HG02588 (cell line): Measurements from ENCODE around the gene TSPAN7.

Experiments
- ATAC-seq: cut with Tn5 transposase; IDR thresholded peaks from one replicate; pipeline ENCODE4 v1.9.1; 2021; ENCODE audit warnings: mild to moderate bottlenecking, moderate library complexity; ENCODE audit not compliant: unreplicated experiment

Gene TSPAN7

DNA sequence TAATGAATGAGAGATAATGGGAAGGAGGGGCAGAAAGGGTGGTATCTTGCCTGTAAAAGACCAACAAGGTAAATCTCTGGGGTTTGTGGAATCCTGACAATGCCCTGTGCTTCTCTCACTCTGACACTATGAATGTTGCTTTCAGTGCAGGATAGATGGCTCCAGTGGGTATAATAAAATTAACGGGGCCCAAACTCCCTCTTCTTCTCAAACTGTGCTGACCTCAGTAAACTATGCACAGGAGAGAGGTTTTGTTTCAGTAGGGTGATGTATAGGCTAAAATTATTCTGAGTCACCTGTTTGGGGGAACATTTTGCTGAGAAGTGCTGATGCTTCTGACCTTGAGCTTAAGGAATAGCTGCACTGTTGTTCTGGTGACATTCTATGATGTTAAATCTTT, 82.6 kb downstream of the TSPAN7 start:
- ATAC-seq: no peak

DNA sequence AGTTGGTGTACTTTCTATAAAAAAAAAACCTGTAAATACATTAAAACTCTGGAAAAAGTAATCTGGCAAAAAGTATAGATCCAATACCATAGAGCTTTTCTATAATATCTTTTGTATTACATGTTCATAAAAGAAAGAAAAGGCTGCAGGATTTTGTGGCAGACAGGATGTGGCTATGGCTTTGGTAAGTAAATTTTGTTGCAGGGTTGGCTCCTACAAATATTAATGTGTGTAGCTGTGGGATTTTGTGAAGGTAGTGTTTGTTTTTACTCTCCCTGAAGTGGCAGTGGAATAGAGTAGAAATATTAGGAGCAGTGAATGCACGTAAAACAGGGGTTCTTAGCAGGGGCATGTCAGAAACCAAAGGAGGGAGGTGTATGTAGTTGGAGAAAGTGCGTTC, 84.8 kb downstream of the TSPAN7 start:
- ATAC-seq: no peak

DNA sequence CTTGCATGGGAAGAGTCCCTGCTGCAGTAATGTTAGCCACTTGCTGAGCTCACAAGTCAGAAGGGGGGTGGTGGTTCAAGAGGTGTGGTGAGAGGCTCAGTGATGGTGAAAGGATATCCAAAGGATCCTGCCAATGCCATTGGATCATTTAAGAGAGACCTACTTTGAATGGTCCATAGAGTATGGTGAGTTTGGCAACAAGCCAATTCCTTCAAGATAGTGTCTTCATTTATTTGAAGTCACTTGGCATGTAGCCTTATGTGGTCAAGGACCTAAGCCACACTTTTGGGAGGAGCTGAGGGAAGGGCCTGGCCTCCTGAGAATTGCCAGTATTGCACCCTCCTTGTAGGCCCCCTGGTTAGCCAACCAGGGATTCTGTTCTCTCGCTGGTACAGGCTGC, 87.9 kb downstream of the TSPAN7 start:
- no peak for ATAC-seq

DNA sequence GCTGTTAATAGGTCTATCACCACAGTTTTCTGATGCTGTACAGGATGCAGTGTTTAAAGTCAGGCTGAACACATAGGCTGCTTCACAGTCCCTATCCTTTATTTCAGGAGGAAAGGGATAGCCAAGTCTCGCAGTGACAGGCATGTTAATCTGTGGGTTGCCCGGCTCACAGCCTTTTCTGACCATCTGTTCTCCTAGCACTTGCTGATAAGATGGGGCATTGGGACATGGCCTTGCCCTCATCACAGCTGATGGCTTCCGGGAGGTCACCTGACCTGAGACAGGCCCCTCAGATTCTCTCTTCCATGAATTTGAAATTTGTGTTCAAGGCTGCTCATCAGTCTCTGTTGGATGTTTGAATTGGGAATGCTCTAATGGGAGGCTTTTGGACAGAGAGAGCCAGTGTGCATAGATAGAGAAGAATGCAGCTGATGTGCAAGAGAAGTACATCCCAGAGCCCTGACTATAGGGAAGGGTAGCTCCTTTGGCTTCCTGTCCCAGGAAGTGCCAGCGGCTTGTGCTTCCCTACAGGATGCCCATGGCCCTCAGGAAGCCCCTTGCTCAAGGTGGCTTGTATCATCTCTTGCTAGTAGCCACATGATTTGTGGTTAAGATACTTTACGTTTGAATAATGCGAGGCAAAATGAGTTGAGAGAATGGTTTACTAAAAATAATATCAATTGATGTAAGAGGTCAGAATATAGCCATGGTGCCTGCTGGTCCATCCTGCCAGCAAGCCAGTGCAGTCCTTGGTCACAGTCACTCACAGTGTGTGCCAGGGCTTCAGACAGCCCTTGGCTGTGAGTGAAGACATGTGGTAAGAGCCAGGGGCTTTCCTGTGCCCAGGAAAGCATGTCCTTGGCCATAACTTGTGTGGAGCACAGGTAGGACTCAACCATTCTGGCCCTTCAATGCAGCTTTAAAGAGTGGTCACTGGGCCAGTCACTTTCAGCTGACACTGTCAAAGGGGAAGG, 88.6 kb downstream of the TSPAN7 start:
- no peak for ATAC-seq

DNA sequence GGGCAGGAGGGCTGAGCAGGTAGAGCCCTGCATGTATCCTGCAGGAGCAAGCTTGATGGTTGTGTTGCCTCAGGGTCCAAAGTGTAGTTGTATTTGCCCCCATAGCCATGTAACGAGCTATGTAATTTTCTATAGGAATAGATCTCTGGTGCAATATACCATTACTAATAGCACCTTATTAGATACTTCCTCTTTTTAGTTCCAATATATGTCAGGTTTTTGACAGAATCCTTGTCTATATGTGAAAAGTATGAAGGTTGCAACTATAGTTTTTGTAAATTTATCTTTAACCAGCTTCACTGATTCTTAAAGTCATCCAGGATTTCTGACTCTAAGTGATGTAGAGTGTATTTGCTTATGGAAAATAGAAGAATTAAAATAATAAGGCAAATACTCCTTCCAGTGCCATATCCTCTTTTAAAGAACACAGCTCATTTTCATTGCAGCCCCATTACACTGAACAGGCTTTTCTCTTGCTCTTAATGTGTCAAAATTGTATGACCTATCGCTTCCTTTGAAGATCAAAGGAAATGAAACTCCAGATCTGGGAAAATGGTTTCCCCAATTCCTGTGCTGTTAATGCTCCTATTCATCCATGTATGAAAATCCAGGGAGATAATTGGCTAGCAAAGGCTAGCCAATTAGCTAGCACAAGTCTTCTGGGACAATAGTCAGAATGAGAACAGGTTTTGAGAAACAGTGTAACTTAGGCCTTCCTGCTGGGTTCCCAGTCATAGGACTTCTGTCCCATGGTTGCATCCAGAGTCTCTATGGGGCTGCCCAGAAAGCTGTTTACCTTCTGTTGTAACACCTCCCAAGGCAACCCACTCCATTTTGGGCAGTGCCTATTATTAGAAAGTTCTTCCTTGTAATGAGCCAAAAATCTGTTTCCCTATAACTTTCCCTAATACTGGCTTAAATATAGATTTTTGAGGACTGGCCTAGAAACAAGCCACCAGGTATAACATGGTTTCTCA, 90.6 kb downstream of the TSPAN7 start:
- no peak for ATAC-seq

DNA sequence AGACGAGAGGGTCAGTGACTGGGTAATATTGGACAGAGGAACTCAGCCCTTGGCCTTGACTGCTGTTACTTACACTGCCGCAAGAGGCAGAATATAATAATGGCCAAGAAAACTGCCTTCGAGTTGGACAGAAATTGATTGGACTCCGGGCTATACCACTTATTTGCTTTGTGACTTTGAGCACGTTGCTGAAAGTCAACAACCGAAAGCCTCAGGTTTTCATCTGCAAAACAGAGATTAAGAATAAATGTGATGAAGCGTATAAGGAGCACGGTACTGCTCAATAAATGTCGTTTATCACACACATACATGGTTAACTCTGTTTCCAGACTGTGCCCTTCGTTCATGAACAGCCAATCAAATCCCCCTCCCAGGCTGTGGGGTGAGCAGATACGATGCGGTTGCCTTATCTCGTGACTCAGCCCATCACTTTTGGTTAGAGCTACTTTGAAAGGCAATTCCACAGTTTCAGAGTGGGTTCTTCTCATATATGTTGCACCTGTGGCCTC, 91.6 kb downstream of the TSPAN7 start:
- no peak for ATAC-seq

DNA sequence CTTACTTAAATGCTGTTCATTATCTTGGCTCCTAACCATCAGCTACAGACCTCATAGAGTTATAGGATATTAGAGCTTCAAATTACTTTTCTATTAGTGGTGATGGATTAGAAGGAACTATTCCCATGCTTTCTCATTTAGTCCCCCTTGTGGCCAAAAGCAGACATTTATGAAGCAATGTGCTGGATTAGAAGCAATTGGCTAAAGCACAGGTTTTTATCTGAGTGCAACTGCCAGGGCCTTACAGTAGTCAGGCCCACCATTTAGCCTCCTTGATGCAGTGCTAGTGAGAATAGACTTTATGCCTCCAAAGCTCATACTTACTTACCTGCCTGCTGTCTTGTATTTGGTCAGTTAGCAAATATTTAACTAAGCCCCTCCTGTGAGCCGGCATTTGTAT, 93.0 kb downstream of the TSPAN7 start:
- ATAC-seq: no peak

DNA sequence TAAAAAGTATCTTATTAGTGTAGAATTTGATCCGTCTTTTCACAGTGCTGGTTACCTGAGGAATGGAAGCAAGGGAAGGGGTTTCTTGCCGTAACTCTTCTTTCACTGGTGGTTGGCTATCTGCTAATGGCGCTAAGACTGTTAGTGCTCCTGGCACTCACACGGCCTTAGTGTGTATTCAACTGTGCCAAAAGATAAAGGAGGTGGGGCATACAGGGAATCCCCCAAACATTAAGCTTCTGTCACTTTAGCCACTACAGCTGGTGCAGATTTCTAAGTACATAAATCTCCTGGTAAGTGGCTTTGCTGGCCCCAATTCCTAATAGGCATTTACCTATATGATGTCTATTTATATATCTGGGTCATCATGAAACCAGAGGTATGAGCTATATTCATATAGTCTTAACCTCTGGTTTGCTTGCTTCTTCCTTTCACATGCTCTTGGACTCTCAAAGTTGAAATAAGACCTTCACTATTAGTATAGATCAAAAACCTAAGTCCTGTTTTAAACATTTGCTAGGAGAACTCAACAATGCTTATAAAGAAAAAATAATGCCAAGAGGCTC, 95.1 kb downstream of the TSPAN7 start:
- no peak for ATAC-seq

DNA sequence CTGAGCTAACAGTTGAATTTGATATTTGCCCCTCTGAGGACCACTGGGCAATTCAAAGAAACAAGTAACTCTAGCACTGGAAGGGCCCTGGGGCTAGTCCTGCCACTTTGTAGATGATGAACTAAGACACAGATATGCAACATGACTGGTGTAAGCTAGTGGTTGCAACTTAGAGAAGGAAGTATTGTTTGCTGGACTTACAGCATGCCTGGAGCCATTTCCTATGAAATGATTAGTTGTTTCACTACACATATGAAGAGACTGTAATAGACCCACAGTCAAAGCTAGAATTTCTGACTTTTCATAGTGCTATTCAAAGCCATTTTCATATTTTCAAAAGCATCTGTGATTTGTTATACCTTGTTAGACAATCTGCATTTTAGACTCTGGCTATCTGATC, 96.2 kb downstream of the TSPAN7 start:
- ATAC-seq: no peak

DNA sequence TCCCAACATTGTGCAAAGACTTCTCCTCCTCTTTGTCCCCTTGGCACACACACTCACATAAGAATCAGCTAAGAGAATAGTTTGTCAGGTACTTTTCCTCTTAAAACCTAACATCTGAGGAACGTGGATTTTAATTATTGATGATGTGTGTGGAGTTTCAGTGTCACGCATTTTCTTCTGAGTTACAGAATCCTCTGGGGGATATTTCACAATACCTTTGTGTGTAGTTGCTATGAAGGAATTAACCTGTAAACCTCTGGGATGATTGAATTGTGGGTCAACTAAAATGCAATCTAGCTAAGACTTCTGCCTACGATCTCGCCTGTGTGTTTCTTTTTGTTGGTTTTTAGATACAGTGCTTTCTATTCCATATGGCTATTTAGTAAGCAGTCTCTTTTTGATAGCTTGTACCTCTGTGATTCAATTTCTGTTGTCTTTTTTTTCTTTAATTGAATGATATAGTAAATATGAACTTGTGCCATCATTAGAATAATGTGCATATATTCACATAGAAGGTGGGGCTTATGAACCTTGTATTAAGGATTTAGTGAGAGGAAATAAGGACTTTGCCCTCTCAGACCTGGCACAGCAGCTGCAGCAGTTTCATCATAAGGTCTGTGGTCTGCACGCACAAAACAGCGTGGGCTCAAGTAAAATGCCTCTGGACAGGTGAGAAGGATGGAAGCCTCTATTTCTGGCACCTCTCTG, 99.2 kb downstream of the TSPAN7 start:
- no peak for ATAC-seq

DNA sequence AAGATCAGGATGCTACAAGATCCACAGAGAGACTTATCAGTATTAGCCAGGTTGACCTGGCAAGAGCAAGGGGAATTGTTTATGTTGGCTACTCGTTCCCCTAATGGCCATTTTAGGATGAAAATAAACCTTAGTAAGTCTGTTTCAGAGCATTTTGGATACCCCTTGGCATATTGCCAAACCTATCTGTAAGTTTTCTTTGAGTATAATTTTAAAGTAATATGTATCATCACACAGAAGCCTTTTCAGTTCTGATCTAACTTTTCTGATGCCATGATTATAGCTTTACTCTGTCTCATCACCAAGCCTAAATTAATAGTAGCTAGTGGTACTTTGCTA, 99.7 kb downstream of the TSPAN7 start:
- no peak for ATAC-seq

DNA sequence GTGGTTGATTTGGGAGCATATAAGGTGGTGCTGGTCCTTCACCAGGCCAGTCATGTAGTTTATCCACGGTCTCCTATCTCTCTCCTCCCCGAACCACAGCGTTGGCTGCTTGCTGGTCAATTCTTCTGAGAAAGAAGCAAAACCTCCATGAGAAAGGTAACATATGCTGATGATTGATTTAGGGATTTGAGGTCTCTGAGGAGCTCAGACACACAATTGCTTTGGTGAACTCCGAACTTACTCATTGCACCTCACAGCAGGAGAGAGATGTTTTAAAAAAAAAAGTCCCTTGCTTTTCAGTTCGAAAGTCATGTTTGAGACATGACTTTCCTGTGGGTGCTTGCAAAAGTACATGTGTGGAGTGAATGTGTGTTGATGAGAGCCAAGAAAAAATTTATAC, 100.2 kb downstream of the TSPAN7 start:
- no peak for ATAC-seq

DNA sequence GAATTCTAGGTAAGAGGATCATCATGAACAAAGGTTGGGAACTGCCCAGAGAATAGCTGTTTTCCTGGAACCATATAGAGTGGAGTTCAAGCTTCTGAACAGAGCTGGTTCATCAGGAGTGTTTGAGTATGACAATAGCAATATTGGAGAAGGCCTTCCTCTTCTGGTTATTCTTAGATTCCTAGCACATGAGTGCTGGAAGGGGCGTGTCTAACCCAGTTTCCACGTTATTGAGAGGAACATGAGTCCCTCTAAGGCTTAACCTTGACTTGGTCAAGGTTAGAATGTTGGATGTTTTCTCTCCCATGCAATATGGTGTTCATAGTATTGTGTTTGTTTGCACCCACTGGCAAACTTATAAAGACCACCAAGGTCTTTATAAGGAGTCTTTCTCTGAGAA, 101.3 kb downstream of the TSPAN7 start:
- ATAC-seq: no peak

DNA sequence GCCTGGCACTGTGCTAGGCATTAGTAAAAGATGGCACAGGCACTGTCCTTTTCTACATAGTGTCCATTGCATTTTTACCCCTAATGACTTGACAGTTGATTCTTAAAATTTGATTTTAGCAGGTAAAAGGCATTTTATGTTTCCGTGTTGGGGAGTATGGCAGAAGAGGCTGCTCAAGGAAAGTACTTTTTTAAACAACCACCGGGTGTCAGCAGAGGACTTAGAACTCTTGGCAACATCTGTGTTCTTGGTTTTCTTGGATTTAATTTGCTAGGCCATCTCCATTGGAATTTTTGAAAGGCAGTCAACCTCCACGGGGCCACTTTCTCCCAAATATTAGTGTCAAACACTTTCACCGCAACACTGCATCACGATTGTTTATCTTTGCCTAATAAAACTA, 102.9 kb downstream of the TSPAN7 start:
- no peak for ATAC-seq

DNA sequence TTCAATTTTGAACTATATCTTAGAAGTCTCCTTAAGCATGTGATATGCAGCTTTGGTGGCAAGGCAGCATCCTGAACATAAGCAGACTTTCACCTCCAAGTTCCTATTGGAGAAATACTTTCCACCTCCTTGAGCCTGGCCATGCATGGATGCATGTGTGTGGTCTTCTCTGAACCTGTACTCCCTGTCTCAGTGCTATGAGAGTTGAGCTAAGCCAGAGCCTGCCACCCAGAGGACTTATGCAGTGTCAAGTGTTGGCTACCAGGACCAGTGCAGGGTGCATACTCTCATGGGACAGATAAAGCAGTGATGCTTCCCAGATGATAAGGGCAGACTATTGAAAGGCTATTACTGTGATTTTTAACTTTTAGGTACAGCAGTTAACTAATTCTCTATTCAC, 105.6 kb downstream of the TSPAN7 start:
- ATAC-seq: no peak

DNA sequence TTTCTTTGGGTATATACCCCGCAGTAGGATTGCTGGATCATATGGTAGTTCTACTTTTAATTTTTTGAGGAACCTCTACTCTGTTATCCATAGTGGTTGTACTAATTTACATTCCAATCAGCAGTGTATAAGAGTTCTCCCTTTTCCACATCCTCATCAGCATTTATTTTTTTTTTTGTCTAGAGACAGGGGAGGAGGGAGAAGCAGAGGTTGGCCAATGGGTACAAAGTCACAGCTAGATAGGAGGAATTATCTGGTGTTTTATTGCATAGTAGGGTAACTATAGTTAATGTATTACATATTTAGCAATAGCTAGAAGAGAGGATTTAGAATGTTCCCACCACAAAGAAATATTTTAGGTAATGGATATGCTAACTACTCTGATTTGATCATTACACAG, 107.4 kb downstream of the TSPAN7 start:
- ATAC-seq: no peak

DNA sequence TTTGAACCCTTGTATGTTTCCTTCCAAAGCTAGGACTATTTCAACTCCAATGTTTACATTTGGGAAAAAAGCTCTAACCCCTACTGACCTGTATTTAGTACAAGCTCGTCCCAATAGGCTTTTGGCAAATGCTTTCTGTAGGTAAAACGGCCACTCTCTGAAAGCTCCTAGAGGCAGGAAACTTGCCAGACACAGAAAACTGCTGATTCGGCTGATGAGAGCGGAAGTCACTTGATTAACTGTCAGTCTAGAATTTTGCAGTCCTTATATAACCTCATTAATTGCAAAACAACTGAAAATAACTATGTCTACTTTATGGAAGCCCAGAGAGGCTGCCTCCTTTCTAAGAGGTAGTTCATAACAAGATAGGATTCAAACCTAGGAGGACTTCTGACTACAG, 108.1 kb downstream of the TSPAN7 start:
- no peak for ATAC-seq

DNA sequence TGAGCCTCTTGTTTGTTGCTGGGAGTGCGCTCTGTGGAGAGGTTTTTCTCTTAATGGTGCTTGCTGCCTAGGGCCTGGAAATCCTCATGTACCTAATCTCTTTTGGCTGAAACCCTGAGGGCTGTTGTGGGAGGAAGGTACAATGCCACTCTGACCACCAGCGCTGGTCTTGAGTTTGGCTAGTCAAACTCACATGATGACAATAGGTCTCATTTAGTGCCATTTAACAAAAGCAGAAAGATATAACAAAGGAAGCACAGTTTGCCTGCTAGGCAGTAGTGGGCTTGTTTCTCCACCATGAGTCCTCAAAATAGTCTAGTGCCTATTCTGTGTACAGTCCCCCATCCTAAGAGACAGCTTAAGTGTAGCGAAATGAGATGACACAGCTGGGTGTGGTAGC, 111.3 kb downstream of the TSPAN7 start:
- no peak for ATAC-seq

DNA sequence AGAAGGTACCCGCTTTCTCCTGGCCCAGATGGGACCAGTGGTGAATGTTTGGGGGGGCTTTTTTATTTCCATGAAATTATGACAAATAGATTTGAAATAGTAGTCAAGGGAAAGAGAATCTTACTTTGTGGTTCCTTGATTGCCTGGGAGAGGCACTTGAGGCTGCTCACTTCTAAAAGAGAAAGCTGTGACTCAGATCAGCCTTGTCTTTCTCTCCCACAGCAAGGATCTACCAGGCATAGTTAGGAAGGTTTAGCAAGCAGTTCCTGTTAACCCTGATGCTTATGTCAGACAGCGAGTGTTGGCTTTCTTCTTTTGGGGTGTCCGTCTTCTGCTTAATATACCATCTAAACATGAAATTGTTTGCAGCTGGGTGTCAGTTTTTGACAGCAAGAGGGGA, 114.5 kb downstream of the TSPAN7 start:
- ATAC-seq: no peak

DNA sequence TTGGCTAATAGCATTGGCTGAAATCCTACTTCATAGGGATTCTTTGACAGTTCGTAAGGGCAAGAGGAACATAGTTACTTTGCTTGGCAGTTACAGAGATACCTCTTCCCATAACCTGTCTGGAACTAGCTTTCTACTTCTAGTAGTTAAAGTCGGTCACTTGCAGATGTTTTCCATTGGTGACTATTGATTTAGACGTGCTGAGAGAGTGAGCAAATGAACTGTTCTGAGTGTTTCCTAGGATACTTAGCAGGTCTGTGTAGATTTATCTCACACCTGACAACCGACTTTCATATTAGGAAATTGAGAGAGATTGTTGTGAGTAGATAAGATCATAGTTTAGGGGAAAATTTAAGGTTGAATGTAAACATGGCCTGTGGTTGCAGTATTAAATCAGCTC, 116.8 kb downstream of the TSPAN7 start:
- ATAC-seq: no peak

DNA sequence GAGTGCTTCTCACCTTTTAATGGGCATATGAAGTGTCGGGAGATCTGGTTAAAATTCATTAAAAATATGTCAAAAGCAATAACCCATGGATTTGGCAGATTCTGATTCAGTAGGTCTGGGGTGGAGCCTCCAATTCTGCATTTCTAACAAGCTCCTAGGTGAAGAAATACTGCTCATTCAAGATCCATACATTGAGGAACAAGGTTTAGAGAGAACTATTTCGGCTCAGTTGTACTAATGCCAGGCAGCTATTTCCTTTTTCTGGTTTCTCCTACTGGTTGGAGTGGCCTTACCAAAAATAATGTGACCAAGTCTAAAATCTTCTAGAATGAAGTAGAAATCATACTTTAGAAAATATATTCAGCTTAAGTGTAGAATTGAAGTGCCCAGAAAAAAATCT, 117.5 kb downstream of the TSPAN7 start:
- ATAC-seq: no peak
